Fibroblast of lung (primary cell): ENCODE data around the gene UBE2QL1.

ENCODE experiments used
- CTCF ChIP-seq, 2 donors: IDR thresholded peaks in 1 of 2; conservative IDR thresholded peaks in 1 of 2; 1 replicate in 1 of 2; 2 replicates in 1 of 2; pipeline ENCODE4 v1.5.1; 2011 to 2012; ENCODE audit warnings: low read length in 2 of 2, control low read depth in 1 of 2, inconsistent platforms in 1 of 2, low read depth in 1 of 2, mild to moderate bottlenecking in 1 of 2
- EZH2 ChIP-seq: IDR thresholded peaks from 2 replicates; pipeline ENCODE4 v1.5.1; 2012; ENCODE audit warnings: low read length, control low read depth, mild to moderate bottlenecking; ENCODE audit errors: missing control alignments

- no peak for TF ChIP-seq CTCF (conservative IDR thresholded peaks at IDR 0.05 in 1 of 2, IDR thresholded peaks at IDR 0.05 in 1 of 2; ENCODE audit: low read depth in 1 of 2, low read length in 2 of 2)
- no peak for TF ChIP-seq EZH2
Observed at GRCh38 chr5:6542421-6543345, 94.0 kb downstream of the UBE2QL1 start.
